ENCODE data around the gene FMO1.

GRCh38 chr1:171231326-171231725 lies 17.0 kb upstream of the FMO1 start:
- TF ChIP-seq ZNF532 (CRISPR knock-in tag; IDR thresholded peaks at IDR 0.05; ENCODE audit: borderline replicate concordance) = no peak
- TF ChIP-seq CTCF (IDR thresholded peaks at IDR 0.05) = no peak
- no peak for TF ChIP-seq GABPB1 (CRISPR knock-in tag; IDR thresholded peaks at IDR 0.05)
- TF ChIP-seq SP1 (CRISPR knock-in tag; conservative IDR thresholded peaks at IDR 0.05) = no peak
- TF ChIP-seq ZBTB21 (CRISPR knock-in tag; IDR thresholded peaks at IDR 0.05; ENCODE audit: borderline replicate concordance) = no peak
- no peak for TF ChIP-seq AR (CRISPR knock-in tag; IDR thresholded peaks at IDR 0.05)
- no peak for TF ChIP-seq ATF2 (CRISPR knock-in tag; IDR thresholded peaks at IDR 0.05; ENCODE audit: borderline replicate concordance, low read depth)
- TF ChIP-seq USF1 (CRISPR knock-in tag; IDR thresholded peaks at IDR 0.05) = no peak
- TF ChIP-seq CBFB (CRISPR knock-in tag; IDR thresholded peaks at IDR 0.05; ENCODE audit: low read depth) = no peak
- no peak for TF ChIP-seq PRDM15 (CRISPR knock-in tag; IDR thresholded peaks at IDR 0.05)
- no peak for TF ChIP-seq SMAD3 (CRISPR knock-in tag; IDR thresholded peaks at IDR 0.05; ENCODE audit: borderline replicate concordance)
- TF ChIP-seq ATF3 (CRISPR knock-in tag; conservative IDR thresholded peaks at IDR 0.05) = no peak
